Sigmoid colon (tissue), 4 donors: ENCODE results near the gene SPRED2.

Source experiments
- CTCF ChIP-seq, 4 experiments: fragments of 450-650 bp in 3 of 4; fragments of 200-600 bp in 1 of 4; IDR thresholded peaks; one replicate each; pipeline ENCODE4 v1.5.1; 2016 to 2019; ENCODE audit warnings: antibody characterized with exemption in 4 of 4, mild to moderate bottlenecking in 3 of 4, moderate library complexity in 2 of 4
- POLR2A ChIP-seq, 2 donors: fragments of 450-650 bp; IDR thresholded peaks; one replicate each; pipeline ENCODE4 v1.6.1; 2016; ENCODE audit warnings: antibody characterized with exemption in 2 of 2, mild to moderate bottlenecking in 2 of 2, moderate library complexity in 2 of 2
- POLR2AphosphoS5 ChIP-seq, 4 donors: sonication (generic); formaldehyde crosslinking; IDR thresholded peaks; one replicate each; pipeline ENCODE4 v1.6.1; 2017; ENCODE audit warnings: antibody characterized with exemption in 4 of 4

GRCh38 chr2:65316072-65316471, 116.3 kb downstream of the SPRED2 start:
- TF ChIP-seq POLR2AphosphoS5 (IDR thresholded peaks at IDR 0.05) (no peak), POLR2A (IDR thresholded peaks at IDR 0.05) (no peak), CTCF (IDR thresholded peaks at IDR 0.05) (no peak)
